VCaP (cell line): ENCODE results near the gene TNP1.

Experiments
- H3K27ac ChIP-seq: fragments of 450-650 bp; 2 replicates; pipeline ENCODE4 v1.5.1; 2017
- TF ChIP-seq, protein P1 (sequence below): fragments of 450-650 bp; conservative IDR thresholded peaks from 2 replicates; pipeline ENCODE4 v1.5.1; 2017; ENCODE audit warnings: mild to moderate bottlenecking, moderate library complexity

Gene TNP1

GRCh38 chr2:216859944-216860343 lies at the start of gene TNP1:
Gene TNP1, minus strand, starts transcription at chr2:216860064. Its CDS starts 30 bp downstream, at chr2:216860034.
- no peak within 1 kb of the TSS for H3K27ac ChIP-seq
- TF ChIP-seq, protein P1, sequence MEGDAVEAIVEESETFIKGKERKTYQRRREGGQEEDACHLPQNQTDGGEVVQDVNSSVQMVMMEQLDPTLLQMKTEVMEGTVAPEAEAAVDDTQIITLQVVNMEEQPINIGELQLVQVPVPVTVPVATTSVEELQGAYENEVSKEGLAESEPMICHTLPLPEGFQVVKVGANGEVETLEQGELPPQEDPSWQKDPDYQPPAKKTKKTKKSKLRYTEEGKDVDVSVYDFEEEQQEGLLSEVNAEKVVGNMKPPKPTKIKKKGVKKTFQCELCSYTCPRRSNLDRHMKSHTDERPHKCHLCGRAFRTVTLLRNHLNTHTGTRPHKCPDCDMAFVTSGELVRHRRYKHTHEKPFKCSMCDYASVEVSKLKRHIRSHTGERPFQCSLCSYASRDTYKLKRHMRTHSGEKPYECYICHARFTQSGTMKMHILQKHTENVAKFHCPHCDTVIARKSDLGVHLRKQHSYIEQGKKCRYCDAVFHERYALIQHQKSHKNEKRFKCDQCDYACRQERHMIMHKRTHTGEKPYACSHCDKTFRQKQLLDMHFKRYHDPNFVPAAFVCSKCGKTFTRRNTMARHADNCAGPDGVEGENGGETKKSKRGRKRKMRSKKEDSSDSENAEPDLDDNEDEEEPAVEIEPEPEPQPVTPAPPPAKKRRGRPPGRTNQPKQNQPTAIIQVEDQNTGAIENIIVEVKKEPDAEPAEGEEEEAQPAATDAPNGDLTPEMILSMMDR, result no peak

DNA sequence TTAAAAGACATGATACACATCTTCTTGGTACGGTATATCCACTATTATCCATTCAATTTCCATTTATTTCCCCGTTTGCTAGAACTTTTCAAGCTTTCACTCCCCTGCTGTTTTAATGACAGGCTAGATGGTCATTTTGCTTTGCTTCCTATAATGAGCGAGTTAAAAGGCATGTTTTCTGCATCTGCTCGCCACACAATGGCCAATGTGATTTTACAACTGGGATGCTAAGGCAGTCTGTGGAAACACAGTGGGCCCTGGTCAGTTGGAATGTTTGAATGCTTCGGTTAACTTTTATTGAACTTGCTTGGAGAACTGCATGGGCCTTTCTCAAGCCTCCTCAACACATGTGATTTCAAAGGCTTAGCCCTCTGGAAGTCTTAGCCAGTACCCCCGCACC lies 48.4 kb upstream of the TNP1 start:
- no peak overlapping the region for H3K27ac ChIP-seq
- TF ChIP-seq, protein P1, result no peak

DNA sequence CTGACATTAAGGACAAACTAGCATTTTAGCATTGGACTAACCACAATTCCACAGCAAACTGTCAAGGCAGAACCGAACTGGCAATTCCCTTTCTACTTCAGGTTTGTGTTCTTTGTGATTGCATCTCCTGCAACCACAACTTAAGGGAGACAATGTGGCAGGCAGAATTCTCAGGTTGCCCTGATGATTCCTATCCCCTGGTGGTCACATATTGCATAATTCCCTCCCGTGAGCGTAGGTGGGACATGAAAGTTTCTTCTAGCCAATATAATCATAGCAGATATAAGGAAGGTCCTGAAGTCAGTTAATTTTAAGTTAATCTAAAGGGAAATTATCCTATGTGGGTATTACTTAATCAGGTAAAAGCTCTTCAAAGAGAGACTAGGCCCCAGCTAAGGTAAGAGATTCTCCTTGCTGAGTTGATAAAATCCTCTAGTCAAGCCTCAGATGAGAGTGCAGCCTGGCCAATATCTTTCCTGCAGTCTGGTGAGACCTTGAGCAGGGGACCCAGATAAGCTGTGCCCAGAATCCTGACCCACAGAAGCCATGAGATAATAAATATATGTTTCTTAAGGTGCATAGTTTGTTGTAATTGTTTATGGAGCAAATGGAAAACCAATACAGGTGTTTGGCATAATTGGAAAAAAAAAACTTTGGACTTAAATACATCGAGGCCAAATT lies 45.9 kb upstream of the TNP1 start:
- no peak overlapping the region for H3K27ac ChIP-seq
- TF ChIP-seq, protein P1, result no peak; the same call in 1 of the 2 replicates

GRCh38 chr2:216904974-216905373 lies 45.1 kb upstream of the TNP1 start:
- H3K27ac ChIP-seq, result no peak overlapping the region
- TF ChIP-seq, protein P1, result no peak

DNA sequence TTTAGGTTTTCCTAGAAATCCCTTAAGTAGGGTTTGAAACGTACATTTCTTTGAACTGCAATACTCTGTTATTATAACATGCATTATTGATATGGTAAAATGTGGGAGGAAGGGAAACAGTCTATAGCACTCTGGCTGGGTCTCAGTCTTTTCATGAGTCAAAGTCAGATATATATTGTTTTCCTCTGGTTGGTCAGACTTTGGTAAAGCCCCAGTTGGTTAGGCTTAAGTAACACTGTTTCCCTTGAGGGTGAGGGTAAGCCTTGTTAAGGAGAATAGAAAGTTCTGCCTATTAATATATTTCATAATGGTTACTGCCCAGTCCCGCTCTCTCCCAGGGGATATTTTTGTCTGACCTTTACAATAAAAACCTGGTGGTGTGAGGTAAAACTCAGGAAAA lies 44.7 kb upstream of the TNP1 start:
- TF ChIP-seq, protein P1, result no peak

GRCh38 chr2:216903470-216903869 lies 43.6 kb upstream of the TNP1 start:
- H3K27ac ChIP-seq, result no peak overlapping the region
- TF ChIP-seq, protein P1, result no peak

More for the DNA sequence above, 44.7 kb upstream of the TNP1 start:
- H3K27ac ChIP-seq, result no peak overlapping the region

DNA sequence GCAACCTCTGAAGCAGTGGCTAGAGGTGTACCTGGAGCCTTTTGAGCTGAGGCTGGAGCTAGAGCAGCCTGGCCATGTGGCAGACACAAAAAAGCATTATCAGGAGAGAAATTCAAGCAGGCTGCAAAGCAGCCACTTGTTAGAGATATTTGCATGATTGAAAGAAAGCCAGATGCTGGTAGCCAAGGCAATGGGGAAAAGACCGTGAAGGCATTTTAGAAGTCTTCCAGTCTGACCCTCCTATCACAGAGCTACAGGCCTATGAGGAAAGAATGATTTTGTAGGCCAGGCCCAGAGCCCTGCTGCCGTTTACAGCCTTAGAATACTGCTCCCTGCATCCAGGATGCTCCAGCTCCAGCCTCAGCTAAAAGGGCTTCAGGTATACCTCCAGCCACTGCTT lies 41.4 kb upstream of the TNP1 start:
- TF ChIP-seq, protein P1, result no peak
- no peak overlapping the region for H3K27ac ChIP-seq
